ENCODE results near the gene ZNF280A. TPM values are rescaled to one million over a fixed set of nuclear protein-coding genes. Genes with fewer than 3 reads are reported as not detected.

ZNF280A gene
- total and polyA plus RNA-seq, 2 experiments from 2014 or later: 0.44 to 0.47 TPM

- H3K27me3 ChIP-seq: peaks cover 15% of the 10 kb centered on the region
- no peak overlapping the region for H2AFZ ChIP-seq
- H3K4me2 ChIP-seq: no peak overlapping the region
- no peak overlapping the region for H3K4me3 ChIP-seq
- no peaks in the 10 kb centered on the region for H3K9me2 ChIP-seq (replicated peaks; ENCODE audit: insufficient read depth)
- TF ChIP-seq EZH2phosphoT487 (IDR thresholded peaks at IDR 0.05; ENCODE audit: low read depth, severe bottlenecking, unreplicated experiment): no peak
- no peak for TF ChIP-seq CTCF (IDR thresholded peaks at IDR 0.05; ENCODE audit: poor library complexity)
- TF ChIP-seq EZH2 (IDR thresholded peaks at IDR 0.05; ENCODE audit: borderline replicate concordance): no peak
- no peak overlapping the region for H3K27ac ChIP-seq
- 83% methylated on average over 1 of the region's 1 CpG for WGBS (ENCODE audit: low lambda C conversion rate, missing lambda C conversion rate)
- H3K4me1 ChIP-seq (ENCODE audit: insufficient read depth): no peaks in the 10 kb centered on the region
- no peaks in the 10 kb centered on the region for H3K79me2 ChIP-seq
- no peak for DNase-seq (ENCODE audit: low spot score)
- no peaks in the 10 kb centered on the region for H3K36me3 ChIP-seq (replicated peaks; ENCODE audit: insufficient read depth, low read depth)
- no peaks in the 10 kb centered on the region for H3K9me3 ChIP-seq (ENCODE audit: low read depth)
- no peaks in the 10 kb centered on the region for H4K20me1 ChIP-seq (ENCODE audit: insufficient read depth, poor library complexity, severe bottlenecking)
These were observed 28.8 kb upstream of the ZNF280A start for GRCh38 chr22:22548910-22549309.

- no peak overlapping the region for H3K4me2 ChIP-seq
- no peak for TF ChIP-seq EZH2phosphoT487 (IDR thresholded peaks at IDR 0.05; ENCODE audit: low read depth, severe bottlenecking, unreplicated experiment)
- TF ChIP-seq CTCF (IDR thresholded peaks at IDR 0.05; ENCODE audit: poor library complexity): no peak
- no peak for TF ChIP-seq EZH2 (IDR thresholded peaks at IDR 0.05; ENCODE audit: borderline replicate concordance)
- H3K27ac ChIP-seq: no peak overlapping the region
- peaks cover 15% of the 10 kb centered on the region for H3K27me3 ChIP-seq
- WGBS (ENCODE audit: low lambda C conversion rate, missing lambda C conversion rate): 78% methylated on average over 9 of the region's 9 CpGs
- no peak overlapping the region for H2AFZ ChIP-seq
- no peaks in the 10 kb centered on the region for H3K36me3 ChIP-seq (replicated peaks; ENCODE audit: insufficient read depth, low read depth)
- H3K79me2 ChIP-seq: no peaks in the 10 kb centered on the region
- no peaks in the 10 kb centered on the region for H4K20me1 ChIP-seq (ENCODE audit: insufficient read depth, poor library complexity, severe bottlenecking)
- H3K4me1 ChIP-seq (ENCODE audit: insufficient read depth): no peaks in the 10 kb centered on the region
- H3K9me3 ChIP-seq (ENCODE audit: low read depth): no peaks in the 10 kb centered on the region
- no peak overlapping the region for H3K4me3 ChIP-seq
- DNase-seq (ENCODE audit: low spot score): no peak
- H3K9me2 ChIP-seq (replicated peaks; ENCODE audit: insufficient read depth): no peaks in the 10 kb centered on the region
These were observed 28.2 kb upstream of the ZNF280A start for GRCh38 chr22:22548317-22548716.

- H2AFZ ChIP-seq: no peak overlapping the region
- H3K4me1 ChIP-seq (ENCODE audit: insufficient read depth): no peaks in the 10 kb centered on the region
- H3K36me3 ChIP-seq (replicated peaks; ENCODE audit: insufficient read depth, low read depth): no peaks in the 10 kb centered on the region
- no peak for DNase-seq (ENCODE audit: low spot score)
- H3K4me3 ChIP-seq: no peak overlapping the region
- H3K79me2 ChIP-seq: no peaks in the 10 kb centered on the region
- 68% methylated on average over 3 of the region's 3 CpGs for WGBS (ENCODE audit: low lambda C conversion rate, missing lambda C conversion rate)
- H3K9me3 ChIP-seq (ENCODE audit: low read depth): no peaks in the 10 kb centered on the region
- H4K20me1 ChIP-seq (ENCODE audit: insufficient read depth, poor library complexity, severe bottlenecking): no peaks in the 10 kb centered on the region
- H3K4me2 ChIP-seq: no peak overlapping the region
- TF ChIP-seq EZH2 (IDR thresholded peaks at IDR 0.05; ENCODE audit: borderline replicate concordance): no peak
- TF ChIP-seq CTCF (IDR thresholded peaks at IDR 0.05; ENCODE audit: poor library complexity): no peak
- no peak for TF ChIP-seq EZH2phosphoT487 (IDR thresholded peaks at IDR 0.05; ENCODE audit: low read depth, severe bottlenecking, unreplicated experiment)
- H3K27me3 ChIP-seq: peaks cover 15% of the 10 kb centered on the region
- H3K9me2 ChIP-seq (replicated peaks; ENCODE audit: insufficient read depth): no peaks in the 10 kb centered on the region
- H3K27ac ChIP-seq: no peak overlapping the region
These were observed 27.7 kb upstream of the ZNF280A start for GRCh38 chr22:22547692-22548300.

Data from hepatocyte (in vitro differentiated cells).